ENCODE measurements around the gene CRYL1. TPM values are rescaled to one million over a fixed set of nuclear protein-coding genes. Genes with fewer than 3 reads are reported as not detected.
A peak's percentile ranks its signal among the peaks of the same experiment; 100 is the strongest.

CRYL1 gene
- polyA plus RNA-seq, 3 donors = 35.0 to 70.2 (median 51.4) TPM

GRCh38 chr13:20558982-20559381, 33.3 kb upstream of the CRYL1 start:
- H2AFZ ChIP-seq (ENCODE audit: insufficient read depth, low read depth, low read length, poor library complexity, severe bottlenecking) = no peak overlapping the region
- H3K9ac ChIP-seq (ENCODE audit: insufficient read depth, low read length, poor library complexity, severe bottlenecking) = no peak overlapping the region
- no peak for DNase-seq
- H3K9me3 ChIP-seq (replicated peaks in 1 of 2; ENCODE audit: control insufficient read depth in 1 of 2, insufficient read depth in 1 of 2, low read length in 2 of 2) = no peaks in the 10 kb centered on the region
- TF ChIP-seq CTCF (IDR thresholded peaks at IDR 0.05) = no peak
- H3K27me3 Mint-ChIP-seq (ENCODE audit: low read depth in 3 of 3) = peaks cover 0 to 4% (median 0%) of the 10 kb centered on the region in 3 donors
- no peaks in the 10 kb centered on the region for H3K4me1 Mint-ChIP-seq
- H3K9me3 Mint-ChIP-seq = peaks cover 0 to 3% (median 0%) of the 10 kb centered on the region in 7 donors
- no peaks in the 10 kb centered on the region for H3K27me3 ChIP-seq (ENCODE audit: control insufficient read depth in 2 of 2, insufficient read depth in 2 of 2, low read length in 2 of 2)
- no peaks in the 10 kb centered on the region for H3K79me2 ChIP-seq (ENCODE audit: insufficient read depth, low read length)
- H3K27ac Mint-ChIP-seq = peak overlapping the region in 1 of 7 donors; percentile 57
- no peak overlapping the region for H3K4me3 Mint-ChIP-seq
- H3K4me3 ChIP-seq (replicated peaks in 1 of 3; ENCODE audit: low read depth in 2 of 3, low read length in 3 of 3) = no peak overlapping the region
- no peak overlapping the region for H3K27ac ChIP-seq (ENCODE audit: low read depth in 1 of 2, low read length in 2 of 2)
- H3K36me3 Mint-ChIP-seq = no peaks in the 10 kb centered on the region
- no peaks in the 10 kb centered on the region for H3K4me1 ChIP-seq (ENCODE audit: control insufficient read depth in 1 of 2, insufficient read depth in 2 of 2, low read length in 2 of 2)
- no peaks in the 10 kb centered on the region for H3K36me3 ChIP-seq (replicated peaks in 1 of 2; ENCODE audit: control insufficient read depth in 1 of 2, insufficient read depth in 2 of 2, low read length in 2 of 2)
- WGBS (ENCODE audit: insufficient coverage) = no CpG with 5 or more reads among the region's 3 CpGs
- intact Hi-C loops (cut with micrococcal nuclease) = no loop called here
- H4K20me1 ChIP-seq (ENCODE audit: insufficient read depth, low read length) = no peaks in the 10 kb centered on the region
- no peak overlapping the region for H3K4me2 ChIP-seq (replicated peaks; ENCODE audit: extremely low read depth, low read length, poor library complexity, severe bottlenecking)

- H3K9me3 Mint-ChIP-seq = no peaks in the 10 kb centered on the region
- Histone ChIP-seq H3K27me3 (ENCODE audit: control insufficient read depth in 2 of 2, insufficient read depth in 2 of 2, low read length in 2 of 2) (no peaks in the 10 kb centered on the region), H3K4me1 (ENCODE audit: control insufficient read depth in 1 of 2, insufficient read depth in 2 of 2, low read length in 2 of 2) (no peaks in the 10 kb centered on the region), H2AFZ (ENCODE audit: insufficient read depth, low read depth, low read length, poor library complexity, severe bottlenecking) (peak overlapping the region; percentile 27), H3K4me2 (replicated peaks; ENCODE audit: extremely low read depth, low read length, poor library complexity, severe bottlenecking) (no peak overlapping the region), H3K79me2 (ENCODE audit: insufficient read depth, low read length) (no peaks in the 10 kb centered on the region), H3K4me3 (replicated peaks in 1 of 3; ENCODE audit: low read depth in 2 of 3, low read length in 3 of 3) (no peak overlapping the region), H3K9ac (ENCODE audit: insufficient read depth, low read length, poor library complexity, severe bottlenecking) (no peak overlapping the region), H3K9me3 (replicated peaks in 1 of 2; ENCODE audit: control insufficient read depth in 1 of 2, insufficient read depth in 1 of 2, low read length in 2 of 2) (no peaks in the 10 kb centered on the region), H4K20me1 (ENCODE audit: insufficient read depth, low read length) (no peaks in the 10 kb centered on the region), H3K27ac (ENCODE audit: low read depth in 1 of 2, low read length in 2 of 2) (no peak overlapping the region), H3K36me3 (replicated peaks in 1 of 2; ENCODE audit: control insufficient read depth in 1 of 2, insufficient read depth in 2 of 2, low read length in 2 of 2) (no peaks in the 10 kb centered on the region)
- WGBS (ENCODE audit: insufficient coverage) = 100% methylated on average over 2 of the region's 3 CpGs
- no peak overlapping the region for H3K4me3 Mint-ChIP-seq
- peaks cover 2 to 5% (median 3%) of the 10 kb centered on the region in 3 donors for H3K27me3 Mint-ChIP-seq (ENCODE audit: low read depth in 3 of 3)
- H3K27ac Mint-ChIP-seq = no peak overlapping the region
- H3K4me1 Mint-ChIP-seq = peaks cover 3% of the 10 kb centered on the region
- TF ChIP-seq CTCF (IDR thresholded peaks at IDR 0.05) = no peak
- no peak for DNase-seq
- H3K36me3 Mint-ChIP-seq = no peaks in the 10 kb centered on the region
- intact Hi-C loops (cut with micrococcal nuclease) = no loop called here
These were observed 27.7 kb upstream of the CRYL1 start for GRCh38 chr13:20553311-20553710.
